HL-60 (cell line): ENCODE measurements around the gene BRWD1.

Source experiments
- CTCF ChIP-seq: IDR thresholded peaks from one replicate; pipeline ENCODE4 v1.5.1; 2011; ENCODE audit warnings: low read length, control low read depth, inconsistent platforms; ENCODE audit not compliant: insufficient read depth
- POLR2AphosphoS5 ChIP-seq: IDR thresholded peaks from 2 replicates; pipeline ENCODE4 v1.6.1; 2012; ENCODE audit warnings: low read depth

GRCh38 chr21:39216290-39216689, 97.1 kb downstream of the BRWD1 start:
- TF ChIP-seq CTCF: no peak
- TF ChIP-seq POLR2AphosphoS5: no peak
